HG02763 (cell line): ENCODE results near the gene STRA8.
A peak's percentile ranks its signal among the peaks of the same experiment; 100 is the strongest.

ENCODE experiments used
- ATAC-seq: cut with Tn5 transposase; IDR thresholded peaks from one replicate; pipeline ENCODE4 v1.9.1; 2021; ENCODE audit warnings: mild to moderate bottlenecking, moderate library complexity; ENCODE audit not compliant: unreplicated experiment

Gene STRA8

GRCh38 chr7:135235841-135236240, 2.2 kb downstream of the STRA8 start:
- no peak for ATAC-seq

- peak; percentile 73 for ATAC-seq
Observed at GRCh38 chr7:135236727-135237126, 3.1 kb downstream of the STRA8 start.

- no peak for ATAC-seq
Observed at GRCh38 chr7:135238112-135238744, 4.6 kb downstream of the STRA8 start.

GRCh38 chr7:135239263-135239662, 5.6 kb downstream of the STRA8 start:
- ATAC-seq: no peak

GRCh38 chr7:135240441-135240840, 6.8 kb downstream of the STRA8 start:
- ATAC-seq: no peak

GRCh38 chr7:135242096-135242684, 8.6 kb downstream of the STRA8 start:
- ATAC-seq: no peak

GRCh38 chr7:135245226-135246190, 11.9 kb downstream of the STRA8 start:
- ATAC-seq: no peak

- no peak for ATAC-seq
Observed at GRCh38 chr7:135246191-135246825, 12.7 kb downstream of the STRA8 start.

- no peak for ATAC-seq
Observed at GRCh38 chr7:135247746-135248471, 14.3 kb downstream of the STRA8 start.

- ATAC-seq: no peak
Observed at GRCh38 chr7:135248546-135248945, 14.9 kb downstream of the STRA8 start.

GRCh38 chr7:135251496-135252391, 18.1 kb downstream of the STRA8 start:
- ATAC-seq: no peak

GRCh38 chr7:135253851-135254771, 20.5 kb downstream of the STRA8 start:
- no peak for ATAC-seq

GRCh38 chr7:135257790-135258189, 24.2 kb downstream of the STRA8 start:
- no peak for ATAC-seq

GRCh38 chr7:135258585-135258984, 24.9 kb downstream of the STRA8 start:
- no peak for ATAC-seq

- no peak for ATAC-seq
Observed at GRCh38 chr7:135259702-135260101, 26.1 kb downstream of the STRA8 start.

- no peak for ATAC-seq
Observed at GRCh38 chr7:135260470-135260869, 26.8 kb downstream of the STRA8 start.

- ATAC-seq: no peak
Observed at GRCh38 chr7:135260930-135261721, 27.5 kb downstream of the STRA8 start.
